K562 (cell line): ENCODE measurements around the gene QRICH1. TPM values are rescaled to one million over a fixed set of nuclear protein-coding genes. Genes with fewer than 3 reads are reported as not detected.

ENCODE experiments used
- HES1 ChIP-seq: fragments of 450-650 bp; IDR thresholded peaks from 2 replicates; pipeline ENCODE4 v1.6.1; 2016; ENCODE audit warnings: low read depth, mild to moderate bottlenecking, moderate library complexity
- IRF2 ChIP-seq: sonication (generic); formaldehyde crosslinking; IDR thresholded peaks from 2 replicates; pipeline ENCODE4 v1.8.1; 2022; ENCODE audit warnings: mild to moderate bottlenecking, missing genetic modification reagents
- MGA ChIP-seq: fragments of 450-650 bp; IDR thresholded peaks from 2 replicates; pipeline ENCODE4 v1.6.1; 2016; ENCODE audit warnings: mild to moderate bottlenecking, moderate library complexity
- POU5F1 ChIP-seq: fragments of 150-350 bp; IDR thresholded peaks from 2 replicates; pipeline ENCODE4 v1.6.1; 2014; ENCODE audit warnings: borderline replicate concordance, low read length, low read depth, mild to moderate bottlenecking; ENCODE audit not compliant: partially characterized antibody
- SMAD3 ChIP-seq: fragments of 450-650 bp; formaldehyde crosslinking; conservative IDR thresholded peaks from 2 replicates; pipeline ENCODE4 v1.4.0; 2020; ENCODE audit warnings: mild to moderate bottlenecking
- SPI1 ChIP-seq: IDR thresholded peaks from 2 replicates; pipeline ENCODE4 v1.6.1; 2011; ENCODE audit warnings: low read depth, low read length, control low read depth, borderline replicate concordance
- TFAP4 ChIP-seq: sonication (generic); formaldehyde crosslinking; IDR thresholded peaks from 2 replicates; pipeline ENCODE4 v1.8.0; 2022; ENCODE audit warnings: missing genetic modification reagents, mild to moderate bottlenecking, moderate library complexity, borderline replicate concordance
- polyA plus RNA-seq, 8 experiments: library from polyadenylated mRNA; depleted of rRNA in 4 of 8; stranded (reverse) in 5 of 8; unstranded in 3 of 8; fragments of >200 nt; fragmentation: Nextera tagmentation in 2 of 8; fragmentation: Illumina TruSeq in 1 of 8; extraction: Ambion mirVana in 2 of 8; extraction: Trizol in 1 of 8; gene quantifications; 2 replicates each; pipeline versions ENCODE4 v1.2.1 to v1.2.3, GENCODE V29; 2011 to 2014; ENCODE audit warnings: inconsistent platforms in 1 of 8, missing spikeins in 1 of 8
- total RNA-seq, 7 experiments: library from RNA; depleted of rRNA in 6 of 7; stranded (reverse); fragments of >200 nt in 6 of 7; fragmentation: Illumina TruSeq in 2 of 7; extraction: Trizol in 2 of 7; gene quantifications; 2 replicates each; pipeline versions ENCODE4 v1.2.1 to v1.2.3, GENCODE V29; 2011 to 2021; ENCODE audit warnings: low replicate concordance in 1 of 7
- TF ChIP-seq, protein P1 (sequence below): fragments of 250-450 bp; sonication (Bioruptor Pico); IDR thresholded peaks from 2 replicates; pipeline ENCODE4 v1.4.0; 2020; ENCODE audit warnings: mild to moderate bottlenecking, moderate library complexity, borderline replicate concordance

Gene QRICH1
- total and polyA plus RNA-seq, 9 of the 15 experiments (the other 6 are each of a cell fraction or from before 2014, with no cell fraction given), result 20.1 to 99.2 (median 56.7) TPM

- TF ChIP-seq MGA (peak; percentile 93), HES1 (no peak), SPI1 (no peak), TFAP4 (CRISPR knock-in tag) (peak; percentile 83), SMAD3 (CRISPR knock-in tag) (peak; percentile 43; the same call in 1 of the 2 replicates), POU5F1 (no peak), IRF2 (CRISPR knock-in tag) (no peak)
- TF ChIP-seq, protein P1, sequence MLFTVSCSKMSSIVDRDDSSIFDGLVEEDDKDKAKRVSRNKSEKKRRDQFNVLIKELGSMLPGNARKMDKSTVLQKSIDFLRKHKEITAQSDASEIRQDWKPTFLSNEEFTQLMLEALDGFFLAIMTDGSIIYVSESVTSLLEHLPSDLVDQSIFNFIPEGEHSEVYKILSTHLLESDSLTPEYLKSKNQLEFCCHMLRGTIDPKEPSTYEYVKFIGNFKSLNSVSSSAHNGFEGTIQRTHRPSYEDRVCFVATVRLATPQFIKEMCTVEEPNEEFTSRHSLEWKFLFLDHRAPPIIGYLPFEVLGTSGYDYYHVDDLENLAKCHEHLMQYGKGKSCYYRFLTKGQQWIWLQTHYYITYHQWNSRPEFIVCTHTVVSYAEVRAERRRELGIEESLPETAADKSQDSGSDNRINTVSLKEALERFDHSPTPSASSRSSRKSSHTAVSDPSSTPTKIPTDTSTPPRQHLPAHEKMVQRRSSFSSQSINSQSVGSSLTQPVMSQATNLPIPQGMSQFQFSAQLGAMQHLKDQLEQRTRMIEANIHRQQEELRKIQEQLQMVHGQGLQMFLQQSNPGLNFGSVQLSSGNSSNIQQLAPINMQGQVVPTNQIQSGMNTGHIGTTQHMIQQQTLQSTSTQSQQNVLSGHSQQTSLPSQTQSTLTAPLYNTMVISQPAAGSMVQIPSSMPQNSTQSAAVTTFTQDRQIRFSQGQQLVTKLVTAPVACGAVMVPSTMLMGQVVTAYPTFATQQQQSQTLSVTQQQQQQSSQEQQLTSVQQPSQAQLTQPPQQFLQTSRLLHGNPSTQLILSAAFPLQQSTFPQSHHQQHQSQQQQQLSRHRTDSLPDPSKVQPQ (CRISPR knock-in tag), result no peak
These were observed 65.0 kb downstream of the QRICH1 start, which contains the start of gene IMPDH2 (continued) for GRCh38 chr3:49028673-49029562.
